Measurements from ENCODE around the gene THPO. TPM values are rescaled to one million over a fixed set of nuclear protein-coding genes. Genes with fewer than 3 reads are reported as not detected.

The THPO gene
- total and polyA plus RNA-seq, 10 of the 15 experiments (the other 5 are each of a cell fraction or from before 2014, with no cell fraction given): not detected

GRCh38 chr3:184368586-184369183, 9.3 kb downstream of the THPO start (continued):
- TF ChIP-seq RELB (IDR thresholded peaks at IDR 0.05; ENCODE audit: low read depth) (no peak), USF1 (IDR thresholded peaks at IDR 0.05; ENCODE audit: borderline replicate concordance, extremely low read length, insufficient read depth, low read depth, low read length) (no peak)

- Histone ChIP-seq H3K27ac (ENCODE audit: control insufficient read depth, insufficient read depth) (no peak overlapping the region), H3K36me3 (ENCODE audit: control insufficient read depth in 2 of 2, insufficient read depth in 2 of 2, low read length in 1 of 2) (peaks cover 2 to 5% of the 10 kb centered on the region in 2 experiments; a peak in 2 of 4 replicates), H4K20me1 (ENCODE audit: control insufficient read depth, insufficient read depth) (no peaks in the 10 kb centered on the region), H2AFZ (ENCODE audit: control insufficient read depth, low read depth, low read length) (no peak overlapping the region), H3K4me1 (ENCODE audit: control insufficient read depth, insufficient read depth, low read length) (0 out of 2 replicates have a peak, but pooled peaks cover 3% of the 10 kb centered on the region), H3K9ac (ENCODE audit: control insufficient read depth, insufficient read depth, low read length) (no peak overlapping the region), H3K79me2 (ENCODE audit: control insufficient read depth, insufficient read depth, low read length) (peaks cover 20% of the 10 kb centered on the region), H3K4me3 (no peak overlapping the region), H3K4me2 (ENCODE audit: control insufficient read depth, insufficient read depth) (no peak overlapping the region), H3K9me3 (replicated peaks; ENCODE audit: control insufficient read depth, insufficient read depth, low read length) (no peaks in the 10 kb centered on the region), H3K27me3 (replicated peaks in 1 of 2; ENCODE audit: control insufficient read depth in 2 of 2, insufficient read depth in 2 of 2, low read length in 1 of 2) (0 out of 4 replicates have a peak, but pooled peaks cover 0 to 2% of the 10 kb centered on the region in 2 experiments)
- CTCF ChIA-PET: no interaction called here
- FAIRE-seq (no peak), ATAC-seq (no peak), DNase-seq (ENCODE audit: low read depth, low spot score) (no peak)
- BruUV-seq (replicated peaks): no TSS peak
- SMC1A ChIA-PET (ENCODE audit: uncharacterized antibody, unreplicated experiment): no interaction called here
- POLR2A ChIA-PET: no interaction called here
- in situ Hi-C loops (cut with MboI) (no loop called here), intact Hi-C loops (cut with micrococcal nuclease; ENCODE audit: unreplicated experiment) (no loop called here)
- WGBS (ENCODE audit: insufficient coverage, insufficient replicate concordance, low lambda C conversion rate, missing lambda C conversion rate): 98% methylated on average over 9 of the region's 9 CpGs
- RAD21 ChIA-PET (ENCODE audit: unreplicated experiment): no interaction called here
- TF ChIP-seq EGR1 (IDR thresholded peaks at IDR 0.05; ENCODE audit: borderline replicate concordance in 1 of 2, low read depth in 2 of 2, low read length in 2 of 2) (no peak), MXI1 (IDR thresholded peaks at IDR 0.05; ENCODE audit: low read depth, low read length) (no peak), EED (IDR thresholded peaks at IDR 0.05; ENCODE audit: low read depth) (no peak), IRF3 (IDR thresholded peaks at IDR 0.05) (no peak), IKZF1 (conservative IDR thresholded peaks at IDR 0.05) (no peak), SREBF1 (IDR thresholded peaks at IDR 0.05; ENCODE audit: low read length) (no peak), CUX1 (IDR thresholded peaks at IDR 0.05; ENCODE audit: insufficient replicate concordance, low read depth, low read length) (no peak), CEBPB (IDR thresholded peaks at IDR 0.05; ENCODE audit: borderline replicate concordance in 1 of 2, low read depth in 2 of 2, low read length in 2 of 2) (no peak), NR2C1 (IDR thresholded peaks at IDR 0.05) (no peak), MTA3 (IDR thresholded peaks at IDR 0.05; ENCODE audit: borderline replicate concordance, low read length) (no peak), YBX1 (IDR thresholded peaks at IDR 0.05) (no peak), RBBP5 (conservative IDR thresholded peaks at IDR 0.05) (no peak)
Measured at GRCh38 chr3:184368116-184368515, 9.9 kb downstream of the THPO start.
